GM20000 (cell line): ENCODE results near the gene CRIP3.

Source experiments
- DNase-seq: peaks from one replicate; pipeline ENCODE4 v3.0.0; 2012; ENCODE audit warnings: low spot score
- TF ChIP-seq, protein P1 (sequence below): IDR thresholded peaks from 2 replicates; pipeline ENCODE4 v1.5.1; 2012; ENCODE audit warnings: mild to moderate bottlenecking, control low read depth; ENCODE audit errors: extremely low read depth, missing control alignments

The CRIP3 gene

DNA sequence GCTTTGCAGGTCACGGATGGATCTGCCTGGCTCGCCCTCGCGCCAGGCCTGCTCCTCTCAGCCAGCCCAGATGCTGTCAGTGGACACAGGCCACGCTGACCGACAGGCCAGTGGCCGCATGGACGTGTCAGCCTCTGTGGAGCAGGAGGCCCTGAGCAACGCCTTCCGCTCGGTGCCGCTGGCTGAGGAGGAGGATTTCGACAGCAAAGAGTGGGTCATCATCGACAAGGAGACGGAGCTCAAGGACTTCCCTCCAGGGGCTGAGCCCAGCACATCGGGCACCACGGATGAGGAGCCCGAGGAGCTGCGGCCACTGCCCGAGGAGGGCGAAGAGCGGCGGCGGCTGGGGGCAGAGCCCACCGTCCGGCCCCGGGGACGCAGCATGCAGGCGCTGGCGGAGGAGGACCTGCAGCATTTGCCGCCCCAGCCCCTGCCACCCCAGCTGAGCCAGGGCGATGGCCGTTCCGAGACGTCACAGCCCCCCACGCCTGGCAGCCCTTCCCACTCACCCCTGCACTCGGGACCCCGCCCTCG lies 45.8 kb downstream of the CRIP3 start:
- TF ChIP-seq, protein P1, sequence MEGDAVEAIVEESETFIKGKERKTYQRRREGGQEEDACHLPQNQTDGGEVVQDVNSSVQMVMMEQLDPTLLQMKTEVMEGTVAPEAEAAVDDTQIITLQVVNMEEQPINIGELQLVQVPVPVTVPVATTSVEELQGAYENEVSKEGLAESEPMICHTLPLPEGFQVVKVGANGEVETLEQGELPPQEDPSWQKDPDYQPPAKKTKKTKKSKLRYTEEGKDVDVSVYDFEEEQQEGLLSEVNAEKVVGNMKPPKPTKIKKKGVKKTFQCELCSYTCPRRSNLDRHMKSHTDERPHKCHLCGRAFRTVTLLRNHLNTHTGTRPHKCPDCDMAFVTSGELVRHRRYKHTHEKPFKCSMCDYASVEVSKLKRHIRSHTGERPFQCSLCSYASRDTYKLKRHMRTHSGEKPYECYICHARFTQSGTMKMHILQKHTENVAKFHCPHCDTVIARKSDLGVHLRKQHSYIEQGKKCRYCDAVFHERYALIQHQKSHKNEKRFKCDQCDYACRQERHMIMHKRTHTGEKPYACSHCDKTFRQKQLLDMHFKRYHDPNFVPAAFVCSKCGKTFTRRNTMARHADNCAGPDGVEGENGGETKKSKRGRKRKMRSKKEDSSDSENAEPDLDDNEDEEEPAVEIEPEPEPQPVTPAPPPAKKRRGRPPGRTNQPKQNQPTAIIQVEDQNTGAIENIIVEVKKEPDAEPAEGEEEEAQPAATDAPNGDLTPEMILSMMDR: no peak
- DNase-seq: no peak

DNA sequence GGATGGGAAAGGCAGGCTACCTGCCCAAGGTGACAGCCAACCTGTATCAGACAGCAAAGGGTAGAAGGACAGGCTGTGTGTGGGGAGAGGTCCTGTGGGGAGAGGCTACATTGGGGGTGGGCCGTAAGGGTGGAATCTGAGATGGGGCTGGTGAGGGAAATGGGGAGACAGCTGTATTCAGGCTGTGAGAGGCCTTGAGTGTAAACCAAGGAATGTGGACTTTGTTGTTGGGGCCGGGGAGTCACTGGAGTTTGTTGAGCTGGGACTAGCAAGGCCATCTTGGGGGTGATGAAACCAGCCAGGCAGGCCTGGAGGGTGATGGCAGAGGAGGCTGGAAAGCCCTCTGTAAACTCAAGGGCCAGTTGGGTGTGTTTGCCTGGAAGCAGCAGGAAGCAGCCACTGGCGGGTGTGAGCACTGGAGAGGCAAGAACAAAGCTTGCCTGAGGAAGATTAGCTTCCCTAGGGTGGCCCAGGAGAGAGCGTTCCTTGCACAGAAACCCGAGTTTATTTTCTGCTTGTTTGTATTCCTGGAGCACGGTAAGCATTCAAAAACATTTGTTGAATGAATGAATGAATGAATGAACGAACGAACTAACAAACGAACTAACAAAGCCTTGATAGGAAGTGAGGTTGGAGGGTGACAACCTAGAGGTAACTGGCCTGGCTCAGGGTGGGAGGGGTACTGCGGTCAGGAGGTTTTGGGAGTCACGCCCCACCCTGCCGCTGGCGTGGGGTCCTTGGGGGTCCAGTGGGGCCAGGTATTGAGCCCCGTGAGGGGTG lies 46.4 kb downstream of the CRIP3 start:
- DNase-seq: no peak
- TF ChIP-seq, protein P1: no peak

DNA sequence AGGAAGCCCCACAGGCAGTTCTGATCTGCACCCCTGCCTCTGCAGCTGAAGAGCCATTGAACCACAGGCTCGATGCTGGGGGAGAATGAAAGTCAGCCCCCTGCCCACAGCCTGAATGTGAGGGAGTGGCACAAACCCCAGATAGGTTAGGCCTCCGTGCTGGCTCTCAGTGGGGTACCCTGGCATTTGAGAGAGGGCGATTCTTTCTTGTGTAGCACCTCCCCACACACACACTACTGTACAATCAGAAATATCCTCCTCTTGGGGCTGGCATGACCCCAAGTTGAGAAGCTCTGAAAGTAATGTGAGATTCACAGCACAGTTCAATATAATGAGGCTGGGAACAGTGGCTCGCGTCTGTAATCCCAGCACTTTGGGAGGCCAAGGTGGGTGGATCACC lies 47.4 kb downstream of the CRIP3 start:
- no peak for DNase-seq
- TF ChIP-seq, protein P1: no peak

DNA sequence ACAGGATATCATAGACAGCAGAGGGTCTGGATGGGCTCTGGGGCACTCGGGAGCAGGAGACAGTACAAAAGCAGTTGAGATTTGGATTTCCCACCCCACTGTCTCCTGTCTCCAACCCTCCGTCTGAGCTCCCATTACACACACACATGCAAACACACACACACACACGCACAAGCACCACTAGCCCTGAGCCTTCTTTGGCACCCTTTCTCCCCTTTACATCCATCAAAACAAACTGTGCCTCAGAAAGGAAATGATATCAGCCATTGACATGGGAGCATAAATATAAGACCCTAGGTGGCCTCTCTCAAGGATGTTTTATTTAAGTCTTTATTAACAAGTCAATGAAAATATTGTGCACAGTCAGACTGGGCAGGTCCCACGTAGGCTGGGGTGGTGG lies 47.8 kb downstream of the CRIP3 start:
- TF ChIP-seq, protein P1: no peak

DNA sequence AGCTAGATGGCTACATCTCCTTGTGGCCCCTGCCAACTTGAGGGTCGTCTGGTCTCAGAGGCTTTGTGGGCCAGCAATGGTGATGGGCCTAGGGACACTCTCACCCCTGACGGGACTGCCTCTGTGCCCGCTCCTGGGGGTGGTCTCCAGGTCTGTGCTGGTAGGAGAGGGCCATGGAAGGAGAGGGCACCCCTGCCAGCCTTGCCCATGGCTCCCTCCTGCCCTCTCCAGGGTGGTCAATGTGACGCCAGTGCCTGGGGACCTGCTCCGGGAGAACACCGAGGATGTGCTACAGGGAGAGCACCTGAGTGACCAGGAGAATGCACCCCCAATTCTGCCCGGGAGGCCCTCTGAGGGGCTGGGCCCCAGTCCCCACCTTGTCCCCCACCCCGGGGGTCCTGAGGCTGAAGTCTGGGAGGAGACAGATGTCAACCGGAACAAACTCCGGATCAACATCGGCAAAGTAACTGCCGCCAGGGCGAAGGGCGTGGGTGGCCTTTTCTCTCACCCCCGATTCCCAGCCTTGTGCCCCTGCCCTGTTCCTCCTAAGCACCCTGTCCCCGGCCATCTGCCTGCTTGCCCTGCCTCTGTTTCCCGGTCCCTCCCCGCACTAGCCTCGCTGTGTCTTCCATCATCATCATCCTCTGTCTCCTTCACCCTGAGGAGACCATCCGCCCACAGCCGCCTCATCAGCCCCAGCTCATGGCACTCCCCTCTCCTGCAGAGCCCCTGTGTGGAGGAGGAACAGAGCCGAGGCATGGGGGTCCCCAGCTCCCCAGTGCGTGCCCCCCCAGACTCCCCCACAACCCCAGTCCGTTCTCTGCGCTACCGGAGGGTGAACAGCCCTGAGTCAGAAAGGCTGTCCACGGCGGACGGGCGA lies 49.6 kb downstream of the CRIP3 start:
- no peak for DNase-seq
- TF ChIP-seq, protein P1: no peak

More for the DNA sequence above, 47.8 kb downstream of the CRIP3 start:
- DNase-seq: no peak

DNA sequence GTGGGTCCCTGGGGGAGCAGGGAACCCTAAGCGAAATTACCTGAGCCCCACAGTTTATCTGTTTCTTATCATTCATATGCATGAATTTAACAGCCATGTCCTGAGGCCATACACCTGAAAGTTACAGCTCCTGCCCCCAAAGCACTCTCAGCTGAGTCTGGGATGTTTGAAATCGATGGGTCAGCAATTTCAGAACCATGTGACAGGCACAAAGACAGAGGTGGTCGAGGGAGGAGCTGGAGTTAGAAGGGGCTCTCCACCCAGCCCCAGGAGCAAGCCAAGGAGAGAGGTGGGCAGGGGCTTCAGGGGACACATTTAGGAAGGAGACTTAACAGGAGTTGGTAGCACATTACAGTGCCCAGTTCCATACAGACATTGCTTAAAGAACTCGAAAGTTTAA lies 50.4 kb downstream of the CRIP3 start:
- TF ChIP-seq, protein P1: no peak
- no peak for DNase-seq
